ENCODE measurements around the gene RPP25.
"Not testable (repeated sequence)": the region's sequence is repeated elsewhere in the genome, so short reads cannot be mapped to it uniquely, and the experiment has no call there.

RPP25 gene

GRCh38 chr15:74963213-74963612 lies 6.6 kb upstream of the RPP25 start:
- no peak for DNase-seq (ENCODE audit: low read depth in 2 of 3, low spot score in 1 of 3)

GRCh38 chr15:74962671-74963070 lies 6.1 kb upstream of the RPP25 start:
- DNase-seq (ENCODE audit: low read depth in 2 of 3, low spot score in 1 of 3): no peak

- no peak for DNase-seq (ENCODE audit: low read depth in 2 of 3, low spot score in 1 of 3)
Measured at GRCh38 chr15:74962219-74962618, 5.6 kb upstream of the RPP25 start.

- DNase-seq (ENCODE audit: low read depth in 2 of 3, low spot score in 1 of 3): no peak
Measured at GRCh38 chr15:74961616-74962015, 5.0 kb upstream of the RPP25 start.

- DNase-seq (ENCODE audit: low read depth in 2 of 3, low spot score in 1 of 3): no peak
Measured at GRCh38 chr15:74960995-74961588, 4.5 kb upstream of the RPP25 start.

GRCh38 chr15:74960286-74960685 lies 3.7 kb upstream of the RPP25 start:
- DNase-seq (ENCODE audit: low read depth in 2 of 3, low spot score in 1 of 3): no peak

GRCh38 chr15:74959586-74959939 lies 3.0 kb upstream of the RPP25 start:
- DNase-seq (ENCODE audit: low read depth in 2 of 3, low spot score in 1 of 3): no peak

- DNase-seq (ENCODE audit: low read depth in 2 of 3, low spot score in 1 of 3): no peak
Measured at GRCh38 chr15:74958908-74959585, 2.5 kb upstream of the RPP25 start.

GRCh38 chr15:74958320-74958907 lies 1.8 kb upstream of the RPP25 start:
- no peak for DNase-seq (ENCODE audit: low read depth in 2 of 3, low spot score in 1 of 3)

GRCh38 chr15:74957476-74958035 lies 984 bp upstream of the RPP25 start:
- DNase-seq (ENCODE audit: low read depth in 2 of 3, low spot score in 1 of 3): no peak

GRCh38 chr15:74955796-74956647 lies 550 bp downstream of the RPP25 start:
- DNase-seq (ENCODE audit: low read depth in 2 of 3, low spot score in 1 of 3): peak; percentile 51 to 70 (median 57)

- DNase-seq (ENCODE audit: low read depth in 2 of 3, low spot score in 1 of 3): no peak
Measured at GRCh38 chr15:74955017-74955416, 1.6 kb downstream of the RPP25 start.

- DNase-seq (ENCODE audit: low read depth in 2 of 3, low spot score in 1 of 3): no peak
Measured at GRCh38 chr15:74954515-74954914, 2.1 kb downstream of the RPP25 start.

GRCh38 chr15:74951006-74951405 lies 5.6 kb downstream of the RPP25 start:
- no peak for DNase-seq (ENCODE audit: low read depth in 2 of 3, low spot score in 1 of 3)

- DNase-seq (ENCODE audit: low read depth in 2 of 3, low spot score in 1 of 3): peak; percentile 58 to 87 (median 66)
Measured at GRCh38 chr15:74950078-74950908, 6.3 kb downstream of the RPP25 start.

- peak; percentile 85 to 91 (median 89) for DNase-seq (ENCODE audit: low read depth in 2 of 3, low spot score in 1 of 3)
Measured at GRCh38 chr15:74937590-74938371, 18.8 kb downstream of the RPP25 start, which contains the start of gene COX5A. TSS of gene COX5A (minus strand) at chr15:74938073. CDS start at chr15:74938014, 59 bp downstream.

GRCh38 chr15:74937272-74937589 lies 19.3 kb downstream of the RPP25 start:
- no peak for DNase-seq (ENCODE audit: low read depth in 2 of 3, low spot score in 1 of 3)

- not testable (repeated sequence) for DNase-seq (ENCODE audit: low read depth in 2 of 3, low spot score in 1 of 3)
Measured at GRCh38 chr15:74935193-74935592, 21.4 kb downstream of the RPP25 start.

GRCh38 chr15:74933573-74933972 lies 23.0 kb downstream of the RPP25 start:
- no peak for DNase-seq (ENCODE audit: low read depth in 2 of 3, low spot score in 1 of 3)

- no peak for DNase-seq (ENCODE audit: low read depth in 2 of 3, low spot score in 1 of 3)
Measured at GRCh38 chr15:74928771-74929198, 27.8 kb downstream of the RPP25 start.
